HepG2 (cell line): Measurements from ENCODE around the gene TAS2R13. TPM values are rescaled to one million over a fixed set of nuclear protein-coding genes. Genes with fewer than 3 reads are reported as not detected.

ENCODE experiments used
- ATAC-seq: fragments of 200-7000 bp; cut with Tn5 transposase; 3 replicates; pipeline ENCODE4 v1.9.1; 2020; ENCODE audit warnings: mild to moderate bottlenecking, moderate library complexity
- BruUV-seq: library from RNA; stranded (reverse); fragments of 400-500 nt; replicated peaks from 2 replicates; lab custom pipeline; 2021; lab: Mats Ljungman, UMichigan
- CTCF ChIA-PET: fragments of 300-600 bp; formaldehyde crosslinking; extraction: SDS; loops from one replicate; lab custom pipeline; 2021; ENCODE audit warnings: low total read pairs, inconsistent platforms, low intra/inter-chr PET ratio; lab: Yijun Ruan, JAX
- POLR2A ChIA-PET: fragments of 350-600 bp; sonication (Branson Sonifier 250); formaldehyde crosslinking; loops from one replicate; lab custom pipeline; 2020; ENCODE audit warnings: antibody characterized with exemption, inconsistent platforms; lab: Yijun Ruan, JAX
- DNase-seq: peaks from one replicate; pipeline ENCODE4 v3.0.0-alpha.2; 2015; ENCODE audit warnings: low spot score
- FAIRE-seq: peaks from 3 replicates; lab custom pipeline; 2011; peaks lifted over from hg19 to GRCh38; lab: Jason Lieb, UNC
- H2AFZ ChIP-seq: one replicate; pipeline ENCODE4 v1.6.1; 2011; ENCODE audit warnings: low read length, inconsistent platforms
- H3K27ac ChIP-seq: fragments of 300-600 bp; 3 replicates; pipeline ENCODE4 v1.8.0; 2011; ENCODE audit warnings: mixed run types, mild to moderate bottlenecking, mixed read lengths, low read length, inconsistent platforms; ENCODE audit not compliant: insufficient read depth; ENCODE audit errors: extremely low read length
- H3K27me3 ChIP-seq, 2 experiments: fragments of 200-600 bp in 1 of 2; 2 replicates in 1 of 2; 3 replicates in 1 of 2; pipeline versions ENCODE4 v1.6.0 to v1.8.0; 2011; ENCODE audit warnings: low read length in 2 of 2, mild to moderate bottlenecking in 2 of 2, moderate library complexity in 2 of 2, inconsistent platforms in 1 of 2; ENCODE audit not compliant: insufficient read depth in 2 of 2, control insufficient read depth in 1 of 2
- H3K36me3 ChIP-seq, 2 experiments: fragments of 200-600 bp in 1 of 2; replicated peaks in 1 of 2; 2 replicates in 1 of 2; 3 replicates in 1 of 2; pipeline versions ENCODE4 v1.5.1 to v1.8.0; 2011; ENCODE audit warnings: low read length in 2 of 2, inconsistent platforms in 1 of 2; ENCODE audit not compliant: insufficient read depth in 2 of 2, control insufficient read depth in 1 of 2
- H3K4me1 ChIP-seq: 2 replicates; pipeline ENCODE4 v1.5.1; 2012; ENCODE audit warnings: low read length, inconsistent platforms; ENCODE audit not compliant: insufficient read depth
- H3K4me2 ChIP-seq: 2 replicates; pipeline ENCODE4 v1.6.0; 2011; ENCODE audit warnings: low read depth, low read length, inconsistent platforms
- H3K4me3 ChIP-seq, 3 experiments: fragments of 200-600 bp in 1 of 3; sonication (generic), shearing (Covaris generic) in 1 of 3; replicated peaks in 1 of 3; 2 replicates each; pipeline ENCODE4 v1.5.1; 2011 to 2016; ENCODE audit warnings: low read length in 3 of 3, inconsistent platforms in 2 of 3, low read depth in 2 of 3, mild to moderate bottlenecking in 2 of 3, control low read depth in 1 of 3, mixed read lengths in 1 of 3; ENCODE audit not compliant: insufficient read depth in 1 of 3
- H3K79me2 ChIP-seq: one replicate; pipeline ENCODE4 v1.6.1; 2011; ENCODE audit warnings: low read length, inconsistent platforms; ENCODE audit not compliant: insufficient read depth
- H3K9ac ChIP-seq: 2 replicates; pipeline ENCODE4 v1.6.0; 2011; ENCODE audit warnings: mild to moderate bottlenecking, low read depth, low read length, inconsistent platforms; ENCODE audit not compliant: insufficient read depth
- H3K9me3 ChIP-seq: 2 replicates; pipeline ENCODE4 v1.5.1; 2012; ENCODE audit warnings: mild to moderate bottlenecking, low read length
- H4K20me1 ChIP-seq: 2 replicates; pipeline ENCODE4 v1.6.0; 2011; ENCODE audit warnings: inconsistent platforms, mild to moderate bottlenecking, low read length, moderate library complexity; ENCODE audit not compliant: insufficient read depth
- FOXO1 ChIP-seq: sonication (generic); formaldehyde crosslinking; IDR thresholded peaks from 2 replicates; pipeline ENCODE4 v1.4.0; 2020; ENCODE audit warnings: missing genetic modification reagents
- HNF4A ChIP-seq: sonication (generic); formaldehyde crosslinking; IDR thresholded peaks from 2 replicates; pipeline ENCODE4 v1.4.0; 2020; ENCODE audit warnings: missing genetic modification reagents
- HOMEZ ChIP-seq: IDR thresholded peaks from 2 replicates; pipeline ENCODE4 v1.6.1; 2016; ENCODE audit warnings: low read depth
- NR2F6 ChIP-seq, 2 experiments: IDR thresholded peaks; 2 replicates each; pipeline ENCODE4 v1.6.1; 2016; ENCODE audit warnings: antibody characterized with exemption in 1 of 2, mild to moderate bottlenecking in 1 of 2
- SNAPC4 ChIP-seq: sonication (generic); formaldehyde crosslinking; IDR thresholded peaks from 2 replicates; pipeline ENCODE4 v1.4.0; 2020; ENCODE audit warnings: mild to moderate bottlenecking, missing genetic modification reagents
- ZNF704 ChIP-seq: sonication (generic); formaldehyde crosslinking; IDR thresholded peaks from 2 replicates; pipeline ENCODE4 v1.8.1; 2023; ENCODE audit warnings: mild to moderate bottlenecking, inconsistent platforms, moderate library complexity, missing genetic modification reagents, borderline replicate concordance
- ZNF766 ChIP-seq: sonication (generic); formaldehyde crosslinking; IDR thresholded peaks from 2 replicates; pipeline ENCODE4 v1.5.0; 2020; ENCODE audit warnings: missing genetic modification reagents, borderline replicate concordance
- WGBS: methylation state at CpG from one replicate; pipeline ENCODE4 v1.1.6; 2017; ENCODE audit warnings: low lambda C conversion rate; 5-methylcytosine and 5-hydroxymethylcytosine counted together
- in situ Hi-C: cut with HindIII; loops from 2 replicates; pipeline ENCODE4 v1.10.0; 2017; ENCODE audit warnings: low pct_unique_long_range_greater_than_20kb; ENCODE audit not compliant: extremely low pct_ligation_motif_present
- intact Hi-C: fragments of 100-400 bp; cut with micrococcal nuclease; formaldehyde crosslinking; loops from one replicate; pipeline ENCODE4 v1.10.0; 2022; ENCODE audit not compliant: unreplicated experiment
- polyA plus RNA-seq, 8 experiments: library from polyadenylated mRNA; depleted of rRNA in 3 of 8; stranded (reverse) in 7 of 8; unstranded in 1 of 8; fragments of >200 nt; fragmentation: Illumina TruSeq in 4 of 8; extraction: Trizol in 4 of 8; gene quantifications; 2 replicates each; pipeline versions ENCODE4 v1.2.1 to v1.2.3, GENCODE V29; 2011 to 2016; ENCODE audit warnings: low read depth in 4 of 8, missing spikeins in 1 of 8, mixed read lengths in 1 of 8; ENCODE audit not compliant: insufficient read depth in 1 of 8
- total RNA-seq, 5 experiments: library from RNA; depleted of rRNA; stranded (reverse); fragments of >200 nt; fragmentation: Illumina TruSeq; extraction: Trizol; gene quantifications; 2 replicates each; pipeline ENCODE4 v1.2.3, GENCODE V29; 2016; ENCODE audit warnings: low read depth in 1 of 5

TAS2R13 gene
- total and polyA plus RNA-seq, 2 of the 13 experiments (the other 11 are each of a cell fraction or from before 2014, with no cell fraction given) = 0.33 to 1.3 TPM

- no peaks in the 10 kb centered on the region; the same call in 1 of the 2 replicates for H3K9me3 ChIP-seq
- no peak for FAIRE-seq
- peak; percentile 11 for DNase-seq
- no peaks in the 10 kb centered on the region for H3K27me3 ChIP-seq
- no peak overlapping the region for H3K9ac ChIP-seq
- in situ Hi-C loops = no loop called here
- no peak overlapping the region for H3K4me3 ChIP-seq
- no peaks in the 10 kb centered on the region; a peak in 1 of 5 replicates for H3K36me3 ChIP-seq
- H3K27ac ChIP-seq = no peak overlapping the region
- ChIA-PET CTCF (no interaction called here), POLR2A (no interaction called here)
- H3K79me2 ChIP-seq = no peaks in the 10 kb centered on the region
- no peak for ATAC-seq
- H2AFZ ChIP-seq = no peak overlapping the region
- TF ChIP-seq FOXO1 = no peak
- TF ChIP-seq NR2F6 (IDR thresholded peaks at IDR 0.05) = no peak
- 0 out of 2 replicates have a peak, but pooled peaks have one; percentile 11 for TF ChIP-seq NR2F6 (CRISPR knock-in tag; IDR thresholded peaks at IDR 0.05)
- TF ChIP-seq HOMEZ = peak; percentile 53; the same call in 1 of the 2 replicates
- TF ChIP-seq SNAPC4 = no peak
- 0 out of 2 replicates have a peak, but pooled peaks have one; percentile 23 for TF ChIP-seq HNF4A (CRISPR knock-in tag)
- no peak for TF ChIP-seq ZNF766
- no peak for TF ChIP-seq ZNF704
- TF ChIP-seq, all 625 proteins: peak for 3
- intact Hi-C loops = no loop called here
- 65% methylated on average over 8 of the region's 8 CpGs for WGBS
- no peaks in the 10 kb centered on the region for H4K20me1 ChIP-seq
- BruUV-seq = no TSS peak
- H3K4me2 ChIP-seq = no peak overlapping the region
- no peaks in the 10 kb centered on the region for H3K4me1 ChIP-seq
Measured at GRCh38 chr12:10910380-10910779, 1.0 kb upstream of the TAS2R13 start.
